Measurements from ENCODE around the gene BCL11A. TPM values are rescaled to one million over a fixed set of nuclear protein-coding genes. Genes with fewer than 3 reads are reported as not detected.

The BCL11A gene
- total and polyA plus RNA-seq, 2 experiments from 2014 or later, result 3.5 to 8.9 TPM

DNA sequence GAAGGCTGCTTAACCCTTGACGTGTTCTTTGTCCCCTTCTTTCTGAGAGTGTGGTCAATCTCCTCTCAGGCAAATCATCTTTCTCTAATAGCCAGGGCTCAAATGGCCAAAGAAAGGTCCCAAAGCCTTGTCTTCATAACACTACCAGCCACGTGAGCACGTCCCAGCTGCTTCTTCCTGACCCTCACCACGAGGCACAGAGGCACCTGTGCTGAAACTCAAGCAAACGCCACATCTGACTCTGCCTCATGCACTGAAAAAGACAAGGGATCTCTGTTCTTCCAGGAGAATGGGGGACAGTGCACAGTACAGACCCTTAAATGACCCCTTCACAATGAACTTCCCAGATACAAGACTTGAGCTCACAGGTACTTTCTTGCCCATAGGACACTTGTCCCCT is 31.8 kb downstream of the BCL11A start:
- Histone ChIP-seq H3K79me2 (ENCODE audit: insufficient read depth) (no peaks in the 10 kb centered on the region), H3K4me1 (ENCODE audit: insufficient read depth) (peaks cover 41% of the 10 kb centered on the region), H3F3A (ENCODE audit: insufficient read depth) (peaks cover 36% of the 10 kb centered on the region), H3K9me2 (ENCODE audit: insufficient read depth) (no peaks in the 10 kb centered on the region), H3K9ac (no peak overlapping the region), H3K36me3 (ENCODE audit: low read depth) (no peaks in the 10 kb centered on the region), H3K9me3 (ENCODE audit: low read depth) (no peaks in the 10 kb centered on the region), H2AFZ (no peak overlapping the region), H3K4me3 (no peak overlapping the region), H3K27ac (no peak overlapping the region), H4K20me1 (ENCODE audit: insufficient read depth) (no peaks in the 10 kb centered on the region), H3K27me3 (replicated peaks; ENCODE audit: insufficient read depth) (no peaks in the 10 kb centered on the region), H3K4me2 (ENCODE audit: unreplicated experiment) (no peak overlapping the region)
- no peak for DNase-seq
- no peak for TF ChIP-seq EZH2phosphoT487 (IDR thresholded peaks at IDR 0.05; ENCODE audit: insufficient read depth, low read depth)
- no peak for TF ChIP-seq EZH2 (IDR thresholded peaks at IDR 0.05; ENCODE audit: insufficient read depth, poor library complexity, severe bottlenecking)
- in situ Hi-C loops (cut with MboI), result no loop called here
- 92 to 97% methylated on average over 5 of the region's 5 CpGs for WGBS, 2 experiments (ENCODE audit: low coverage in 1 of 2, low lambda C conversion rate in 2 of 2, missing lambda C conversion rate in 2 of 2)

DNA sequence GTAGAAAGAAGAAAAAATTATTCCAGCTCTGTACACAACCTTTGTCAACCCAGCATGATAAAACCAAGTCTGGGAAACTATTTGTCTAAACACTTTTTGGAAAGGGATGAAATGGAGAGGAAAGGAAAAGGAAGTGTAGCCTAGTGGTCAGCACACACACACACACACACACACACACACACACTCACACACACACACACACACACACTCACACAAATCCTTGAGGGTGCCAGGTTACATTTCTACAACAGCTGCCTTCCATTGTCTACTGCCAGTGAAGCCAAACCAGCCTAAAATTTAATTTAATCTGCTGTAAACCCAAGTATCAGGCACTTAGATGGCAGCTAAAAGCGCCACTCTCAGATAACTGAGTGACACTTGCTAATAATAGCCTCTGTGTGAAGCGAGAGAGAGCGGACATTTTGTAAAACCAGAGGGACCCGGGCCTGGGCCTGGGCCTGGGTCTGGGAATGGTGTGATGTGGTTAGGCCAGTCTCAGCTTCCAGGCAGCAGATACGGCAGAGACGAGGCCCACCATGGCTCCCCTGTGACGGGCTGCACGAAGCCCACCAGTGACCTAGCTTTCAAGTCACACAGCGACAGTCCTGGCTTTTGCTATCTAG is 32.4 kb downstream of the BCL11A start:
- 92 to 95% methylated on average over 9 of the region's 9 CpGs for WGBS, 2 experiments (ENCODE audit: low coverage in 1 of 2, low lambda C conversion rate in 2 of 2, missing lambda C conversion rate in 2 of 2)
- no peaks in the 10 kb centered on the region for H3K9me2 ChIP-seq (ENCODE audit: insufficient read depth)
- no peak overlapping the region for H3K4me2 ChIP-seq (ENCODE audit: unreplicated experiment)
- peaks cover 42% of the 10 kb centered on the region for H3F3A ChIP-seq (ENCODE audit: insufficient read depth)
- H3K79me2 ChIP-seq (ENCODE audit: insufficient read depth), result no peaks in the 10 kb centered on the region
- no peak overlapping the region for H3K27ac ChIP-seq
- no peak overlapping the region for H2AFZ ChIP-seq
- H3K9me3 ChIP-seq (ENCODE audit: low read depth), result no peaks in the 10 kb centered on the region
- no peaks in the 10 kb centered on the region for H3K27me3 ChIP-seq (replicated peaks; ENCODE audit: insufficient read depth)
- no peaks in the 10 kb centered on the region for H4K20me1 ChIP-seq (ENCODE audit: insufficient read depth)
- no peak overlapping the region for H3K4me3 ChIP-seq
- H3K4me1 ChIP-seq (ENCODE audit: insufficient read depth), result peaks cover 46% of the 10 kb centered on the region
- in situ Hi-C loops (cut with MboI), result no loop called here
- TF ChIP-seq EZH2 (IDR thresholded peaks at IDR 0.05; ENCODE audit: insufficient read depth, poor library complexity, severe bottlenecking) (no peak), EZH2phosphoT487 (IDR thresholded peaks at IDR 0.05; ENCODE audit: insufficient read depth, low read depth) (no peak)
- no peak for DNase-seq
- no peak overlapping the region for H3K9ac ChIP-seq
- no peaks in the 10 kb centered on the region for H3K36me3 ChIP-seq (ENCODE audit: low read depth)

DNA sequence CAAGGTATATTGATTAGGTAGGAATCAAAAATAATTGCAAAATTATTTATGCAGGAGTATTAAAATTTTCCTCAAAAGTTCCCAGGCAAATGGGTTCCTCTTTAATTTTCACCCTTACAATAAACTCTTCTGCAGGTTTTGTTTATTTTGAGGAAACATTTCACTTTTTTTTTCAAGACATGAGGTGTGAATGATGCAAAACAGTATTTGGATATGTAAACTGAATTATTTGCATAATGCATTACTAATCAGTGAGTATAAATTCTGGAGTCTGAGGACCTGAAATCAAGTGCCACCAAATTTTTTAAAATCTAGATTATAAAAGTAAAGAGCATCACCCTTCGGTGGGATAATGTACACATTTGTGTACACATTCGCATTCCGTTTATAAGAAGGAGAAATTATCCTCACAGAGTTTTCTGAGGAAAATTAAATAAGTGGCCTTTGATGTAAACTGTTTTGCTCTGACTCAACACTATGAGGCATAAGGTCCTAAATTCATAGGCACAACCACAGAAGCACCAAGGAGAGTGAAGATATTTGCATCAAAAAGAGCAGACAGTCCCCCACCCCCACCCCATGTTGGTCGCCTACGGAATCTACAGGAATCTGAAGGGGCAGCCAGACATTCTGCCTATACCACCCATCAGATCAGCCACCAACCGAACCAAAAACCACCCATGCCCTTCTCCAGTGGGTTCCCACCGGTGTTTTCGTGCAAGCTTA is 33.1 kb downstream of the BCL11A start:
- H3K27ac ChIP-seq, result peak overlapping the region; percentile 66
- no peaks in the 10 kb centered on the region for H3K79me2 ChIP-seq (ENCODE audit: insufficient read depth)
- H3K4me1 ChIP-seq (ENCODE audit: insufficient read depth), result peaks cover 54% of the 10 kb centered on the region
- H3K9me2 ChIP-seq (ENCODE audit: insufficient read depth), result no peaks in the 10 kb centered on the region
- H3K4me3 ChIP-seq, result no peak overlapping the region; the same call in 1 of the 2 replicates
- H3K36me3 ChIP-seq (ENCODE audit: low read depth), result no peaks in the 10 kb centered on the region
- peak overlapping the region; percentile 53 for H3K4me2 ChIP-seq (ENCODE audit: unreplicated experiment)
- TF ChIP-seq EZH2phosphoT487 (IDR thresholded peaks at IDR 0.05; ENCODE audit: insufficient read depth, low read depth), result no peak
- peak overlapping the region; percentile 5; the same call in 1 of the 2 replicates for H3K9ac ChIP-seq
- no peak overlapping the region for H2AFZ ChIP-seq
- peaks cover 49% of the 10 kb centered on the region for H3F3A ChIP-seq (ENCODE audit: insufficient read depth)
- H4K20me1 ChIP-seq (ENCODE audit: insufficient read depth), result no peaks in the 10 kb centered on the region
- 92 to 94% methylated on average over 8 of the region's 8 CpGs for WGBS, 2 experiments (ENCODE audit: low coverage in 1 of 2, low lambda C conversion rate in 2 of 2, missing lambda C conversion rate in 2 of 2)
- in situ Hi-C loops (cut with MboI), result no loop called here
- peak; percentile 53 for DNase-seq
- no peaks in the 10 kb centered on the region for H3K27me3 ChIP-seq (replicated peaks; ENCODE audit: insufficient read depth)
- no peaks in the 10 kb centered on the region for H3K9me3 ChIP-seq (ENCODE audit: low read depth)

DNA sequence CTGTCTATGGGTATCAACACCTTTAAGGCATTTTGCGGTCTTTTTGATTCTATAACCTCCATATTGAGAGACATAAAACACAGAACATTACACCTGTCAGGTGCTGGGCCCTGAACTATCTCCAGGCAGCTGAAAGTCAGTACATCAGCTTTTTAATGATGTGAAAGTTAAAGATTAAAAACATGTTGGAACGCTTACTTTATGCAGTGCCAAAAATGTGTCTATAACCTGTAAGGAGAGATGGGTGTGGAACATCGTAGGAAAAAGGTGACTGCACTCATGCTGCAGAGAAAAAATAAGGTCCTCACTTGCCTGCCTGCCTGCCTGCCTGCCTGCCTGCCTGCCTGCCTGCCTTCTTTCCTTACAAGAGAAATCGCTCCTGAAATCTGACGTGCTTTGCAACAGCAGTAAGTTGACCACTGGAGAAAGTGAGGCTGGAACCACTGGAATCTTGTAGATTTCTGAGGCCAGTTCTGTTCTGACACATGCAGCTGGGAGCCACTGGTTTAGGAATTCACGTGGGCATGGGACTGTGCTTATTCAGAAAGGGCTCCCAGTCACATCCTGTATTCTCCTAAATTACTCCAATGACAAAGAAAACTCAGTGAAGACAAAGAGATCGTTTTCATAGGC is 34.1 kb downstream of the BCL11A start:
- peaks cover 59% of the 10 kb centered on the region for H3K4me1 ChIP-seq (ENCODE audit: insufficient read depth)
- no peaks in the 10 kb centered on the region for H3K36me3 ChIP-seq (ENCODE audit: low read depth)
- peak overlapping the region; percentile 5; the same call in 1 of the 2 replicates for H3K9ac ChIP-seq
- H3K9me3 ChIP-seq (ENCODE audit: low read depth), result no peaks in the 10 kb centered on the region
- 50 to 56% methylated on average over 7 of the region's 7 CpGs for WGBS, 2 experiments (ENCODE audit: low coverage in 1 of 2, low lambda C conversion rate in 2 of 2, missing lambda C conversion rate in 2 of 2)
- peak overlapping the region; percentile 53 for H3K4me2 ChIP-seq (ENCODE audit: unreplicated experiment)
- in situ Hi-C loops (cut with MboI), result no loop called here
- H2AFZ ChIP-seq, result peak overlapping the region; percentile 41
- H3K27me3 ChIP-seq (replicated peaks; ENCODE audit: insufficient read depth), result no peaks in the 10 kb centered on the region
- H3K79me2 ChIP-seq (ENCODE audit: insufficient read depth), result no peaks in the 10 kb centered on the region
- H4K20me1 ChIP-seq (ENCODE audit: insufficient read depth), result no peaks in the 10 kb centered on the region
- H3F3A ChIP-seq (ENCODE audit: insufficient read depth), result peaks cover 54% of the 10 kb centered on the region
- H3K4me3 ChIP-seq, result no peak overlapping the region; the same call in 1 of the 2 replicates
- H3K27ac ChIP-seq, result peak overlapping the region; percentile 66
- H3K9me2 ChIP-seq (ENCODE audit: insufficient read depth), result no peaks in the 10 kb centered on the region
- TF ChIP-seq EZH2phosphoT487 (IDR thresholded peaks at IDR 0.05; ENCODE audit: insufficient read depth, low read depth) (no peak), EZH2 (IDR thresholded peaks at IDR 0.05; ENCODE audit: insufficient read depth, poor library complexity, severe bottlenecking) (no peak)
- DNase-seq, result peak; percentile 87

Measured in GM23248 (cell line).